PC-9 (cell line): ENCODE measurements around the gene PFDN2.

ENCODE experiments used
- CTCF ChIP-seq: fragments of 200-600 bp; sonication (generic); conservative IDR thresholded peaks from 2 replicates; pipeline ENCODE4 v1.6.1; 2017; ENCODE audit warnings: mixed run types, antibody characterized with exemption, mild to moderate bottlenecking, moderate library complexity
- EZH2 ChIP-seq: fragments of 200-600 bp; sonication (generic); IDR thresholded peaks from 2 replicates; pipeline ENCODE4 v1.8.0; 2017; ENCODE audit warnings: antibody characterized with exemption, low read depth

- TF ChIP-seq CTCF: no peak
- TF ChIP-seq EZH2: no peak
Observed at GRCh38 chr1:161083748-161084596, 33.9 kb downstream of the PFDN2 start.
